GM18870 (cell line): ENCODE data around the gene WDPCP.
"Not testable (repeated sequence)": the region's sequence is repeated elsewhere in the genome, so short reads cannot be mapped to it uniquely, and the experiment has no call there.

Experiments
- ATAC-seq: cut with Tn5 transposase; IDR thresholded peaks from one replicate; pipeline ENCODE4 v1.9.1; 2021; ENCODE audit warnings: moderate library complexity; ENCODE audit not compliant: unreplicated experiment

The WDPCP gene, protein sequence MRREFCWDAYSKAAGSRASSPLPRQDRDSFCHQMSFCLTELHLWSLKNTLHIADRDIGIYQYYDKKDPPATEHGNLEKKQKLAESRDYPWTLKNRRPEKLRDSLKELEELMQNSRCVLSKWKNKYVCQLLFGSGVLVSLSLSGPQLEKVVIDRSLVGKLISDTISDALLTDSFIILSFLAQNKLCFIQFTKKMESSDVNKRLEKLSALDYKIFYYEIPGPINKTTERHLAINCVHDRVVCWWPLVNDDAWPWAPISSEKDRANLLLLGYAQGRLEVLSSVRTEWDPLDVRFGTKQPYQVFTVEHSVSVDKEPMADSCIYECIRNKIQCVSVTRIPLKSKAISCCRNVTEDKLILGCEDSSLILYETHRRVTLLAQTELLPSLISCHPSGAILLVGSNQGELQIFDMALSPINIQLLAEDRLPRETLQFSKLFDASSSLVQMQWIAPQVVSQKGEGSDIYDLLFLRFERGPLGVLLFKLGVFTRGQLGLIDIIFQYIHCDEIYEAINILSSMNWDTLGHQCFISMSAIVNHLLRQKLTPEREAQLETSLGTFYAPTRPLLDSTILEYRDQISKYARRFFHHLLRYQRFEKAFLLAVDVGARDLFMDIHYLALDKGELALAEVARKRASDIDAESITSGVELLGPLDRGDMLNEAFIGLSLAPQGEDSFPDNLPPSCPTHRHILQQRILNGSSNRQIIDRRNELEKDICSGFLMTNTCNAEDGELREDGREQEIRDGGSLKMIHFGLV

DNA sequence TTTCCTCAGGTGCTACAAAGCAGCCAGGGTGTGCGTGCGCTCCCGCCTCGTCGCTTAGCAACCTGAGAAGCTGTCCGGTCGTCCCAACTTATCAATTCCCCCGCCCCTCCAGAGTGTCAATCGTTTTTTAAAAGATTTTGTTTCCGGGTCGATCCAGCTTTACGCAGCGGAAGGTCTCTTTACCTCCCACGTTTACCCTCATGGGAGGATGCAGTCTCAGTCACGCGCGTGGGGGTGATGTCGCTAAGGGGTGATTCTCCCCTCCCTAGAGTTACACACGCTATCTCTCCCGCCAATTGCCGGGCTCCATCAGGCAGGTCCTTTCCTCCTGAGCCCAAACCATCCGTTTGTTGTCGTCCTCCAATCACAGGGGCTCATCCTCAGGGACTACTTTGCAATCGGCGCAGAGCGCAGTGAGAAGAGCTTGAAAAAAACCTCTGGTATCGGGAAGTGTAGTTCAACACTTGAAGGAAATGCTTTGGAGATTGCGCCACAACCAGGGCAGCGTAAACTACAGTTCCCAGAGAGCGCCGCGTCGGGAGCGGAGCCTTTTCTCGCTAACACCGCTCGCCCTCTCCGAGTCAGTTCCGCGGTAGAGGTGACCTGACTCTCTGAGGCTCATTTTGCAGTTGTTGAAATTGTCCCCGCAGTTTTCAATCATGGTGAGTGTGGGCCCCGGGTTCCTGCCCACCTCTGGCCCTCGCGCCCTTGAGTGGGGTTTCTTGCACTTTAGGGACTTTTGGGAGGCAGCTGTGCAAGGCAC, at the start of gene WDPCP, which contains the start of gene MDH1:
WDPCP (minus strand) TSS at position 93 of the 763 bp plus-strand sequence. CDS start 206 bp downstream, outside the sequence.
MDH1 (plus strand) TSS at position 579 of the 763 bp plus-strand sequence; CDS start at position 660, 81 bp downstream.
- peak; percentile 91 for ATAC-seq

DNA sequence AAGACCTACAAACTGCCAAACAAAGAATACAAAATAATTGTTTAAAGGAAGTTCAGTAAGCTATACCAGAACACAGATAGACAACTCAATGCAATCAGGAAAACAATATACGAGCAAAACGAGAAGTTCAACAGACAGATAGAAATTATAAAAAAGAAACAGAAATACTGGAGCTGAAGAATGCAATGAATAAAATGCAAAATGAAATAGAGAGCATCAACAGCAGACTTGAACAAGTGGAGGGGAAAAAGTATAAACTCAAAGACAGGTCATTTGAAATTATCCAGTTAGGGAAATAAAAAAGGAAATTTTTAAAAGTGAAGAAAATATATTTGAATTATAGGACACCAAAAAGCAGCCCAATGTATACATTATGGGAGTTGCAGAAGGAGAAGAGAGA, 44.1 kb upstream of the WDPCP start:
- no peak for ATAC-seq

DNA sequence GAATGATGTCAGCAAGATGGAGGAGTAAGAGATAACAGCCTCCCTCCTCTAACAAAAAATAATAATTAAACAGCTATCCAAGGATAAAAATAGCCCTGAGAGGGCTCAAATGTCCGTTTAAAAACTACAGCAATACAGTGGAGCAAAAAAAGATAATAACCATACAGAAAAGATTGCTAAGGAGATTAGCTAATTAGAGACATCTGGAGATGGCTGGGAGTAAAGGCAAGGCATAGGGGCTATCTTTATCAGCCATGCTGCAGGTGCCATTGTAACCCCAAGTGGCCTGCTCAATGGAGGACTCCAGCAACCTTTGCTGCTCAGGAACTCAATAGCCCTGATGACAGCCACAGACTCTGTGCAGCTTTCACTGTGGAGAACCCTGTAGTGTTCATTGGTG, 43.2 kb upstream of the WDPCP start:
- no peak for ATAC-seq

DNA sequence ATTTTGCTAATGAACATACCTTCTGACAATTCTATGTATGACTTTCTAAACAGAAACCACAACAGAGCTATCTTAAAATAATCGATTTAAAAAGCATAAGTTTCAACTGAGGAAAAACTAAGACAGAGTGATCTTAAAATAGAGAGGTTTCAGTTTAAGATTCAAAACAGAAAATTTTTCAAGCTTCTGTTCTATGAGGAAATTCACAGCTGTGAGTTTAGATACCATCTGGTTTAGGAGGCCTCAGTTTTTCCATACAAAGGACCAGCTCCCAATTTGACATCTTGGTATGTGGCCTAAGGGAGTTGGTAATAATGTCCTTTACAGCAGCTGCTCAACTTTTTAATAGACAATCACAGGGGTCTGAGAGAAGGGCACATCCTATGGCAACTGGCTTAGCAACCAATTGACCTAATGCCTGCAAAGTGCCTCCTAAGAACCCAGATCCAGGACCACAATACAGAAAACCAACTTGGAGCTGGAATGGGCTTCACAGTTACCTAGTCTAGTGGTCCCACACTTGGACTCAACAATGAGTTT, 40.2 kb upstream of the WDPCP start:
- ATAC-seq, result no peak

DNA sequence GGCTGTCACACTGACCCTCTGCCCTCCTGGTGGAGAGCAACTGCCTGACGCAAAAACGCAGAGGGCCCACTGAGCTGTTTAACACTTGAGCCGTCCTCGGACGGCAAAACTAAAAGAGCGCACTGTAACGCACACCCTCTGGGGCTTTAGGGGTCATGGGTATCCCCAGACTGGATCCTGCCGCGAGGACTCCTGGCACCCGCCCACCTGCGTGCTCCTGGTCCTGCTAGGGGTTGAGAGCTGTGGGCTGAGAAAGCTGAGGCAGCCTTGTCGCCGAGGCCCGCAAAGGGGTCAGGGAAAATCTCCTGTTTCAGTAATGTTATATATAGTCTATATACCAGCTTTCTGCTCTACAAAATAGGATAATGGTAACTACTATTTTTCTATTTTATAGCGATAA, 39.6 kb upstream of the WDPCP start:
- no peak for ATAC-seq

DNA sequence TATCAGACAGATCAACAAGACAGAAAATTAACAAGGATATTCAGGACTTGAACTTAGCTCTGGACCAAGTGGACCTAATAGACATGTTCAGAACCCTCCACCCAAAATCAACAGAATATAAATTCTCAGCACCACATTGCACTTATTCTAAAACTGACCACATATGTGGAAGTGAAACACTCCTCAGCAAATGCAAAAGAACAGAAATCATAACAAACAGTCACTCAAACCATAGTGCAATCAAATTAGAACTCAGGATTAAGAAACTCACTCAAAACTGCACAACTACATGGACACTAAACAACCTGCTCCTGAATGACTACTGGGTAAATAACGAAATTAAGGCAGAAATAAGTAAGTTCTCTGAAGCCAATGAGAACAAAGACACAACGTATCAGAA, 35.5 kb upstream of the WDPCP start:
- ATAC-seq, result not testable (repeated sequence)

DNA sequence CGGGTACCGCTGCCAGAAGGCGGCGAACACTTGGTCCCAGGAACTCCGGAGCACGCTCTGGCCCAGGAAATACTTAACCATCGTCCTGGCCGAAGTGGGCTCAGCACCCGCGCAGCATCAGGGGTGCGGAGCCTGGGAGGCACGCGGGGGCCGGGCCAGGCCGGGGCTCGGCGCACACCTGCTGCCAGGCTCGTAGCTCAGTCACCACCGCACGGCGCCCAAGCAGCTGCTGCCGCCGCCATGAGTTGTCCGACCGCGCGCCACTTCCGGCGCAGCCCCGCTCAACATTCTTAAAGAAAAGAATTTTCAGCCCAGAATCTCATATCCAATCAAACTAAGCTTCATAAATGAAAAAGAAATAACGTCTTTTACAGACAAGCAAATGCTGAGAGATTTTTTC, 34.5 kb upstream of the WDPCP start:
- no peak for ATAC-seq

DNA sequence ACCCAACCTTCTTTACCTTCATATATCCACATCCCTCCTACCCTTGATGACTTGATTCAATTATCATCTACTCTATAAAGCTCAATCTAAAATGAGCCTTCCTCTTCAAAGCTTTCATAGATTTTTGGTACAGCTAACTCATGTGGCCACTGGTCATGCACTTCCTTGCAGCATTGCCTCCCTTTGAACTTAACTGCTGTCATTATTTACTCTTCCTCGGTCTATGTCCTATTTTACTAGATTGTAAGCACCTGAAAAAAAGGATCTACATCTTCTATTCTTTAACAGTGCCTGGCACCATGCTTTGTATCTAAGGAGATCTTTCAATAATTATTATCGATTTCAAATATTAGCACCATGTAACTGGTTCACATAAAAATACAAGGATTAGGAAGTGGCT, 31.1 kb upstream of the WDPCP start:
- no peak for ATAC-seq

DNA sequence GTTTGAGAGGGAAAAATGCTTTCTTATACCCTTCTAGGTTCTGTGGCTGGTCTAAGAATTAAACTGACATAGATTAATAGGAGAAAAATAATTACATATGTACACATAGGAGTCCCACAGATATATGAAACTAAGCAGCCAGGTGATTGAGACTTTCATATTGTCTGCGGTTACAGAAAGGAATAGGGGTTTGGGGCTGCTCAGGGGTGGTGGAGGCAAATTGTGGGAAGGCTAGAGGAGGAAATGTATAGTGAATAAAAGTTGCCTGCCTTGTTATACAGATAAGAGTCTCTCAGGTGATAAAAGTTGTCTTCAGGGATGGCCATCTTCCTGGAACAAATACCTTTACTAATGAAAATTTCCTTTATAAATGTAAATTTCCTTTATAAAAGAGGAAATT, 29.1 kb upstream of the WDPCP start:
- ATAC-seq, result no peak

DNA sequence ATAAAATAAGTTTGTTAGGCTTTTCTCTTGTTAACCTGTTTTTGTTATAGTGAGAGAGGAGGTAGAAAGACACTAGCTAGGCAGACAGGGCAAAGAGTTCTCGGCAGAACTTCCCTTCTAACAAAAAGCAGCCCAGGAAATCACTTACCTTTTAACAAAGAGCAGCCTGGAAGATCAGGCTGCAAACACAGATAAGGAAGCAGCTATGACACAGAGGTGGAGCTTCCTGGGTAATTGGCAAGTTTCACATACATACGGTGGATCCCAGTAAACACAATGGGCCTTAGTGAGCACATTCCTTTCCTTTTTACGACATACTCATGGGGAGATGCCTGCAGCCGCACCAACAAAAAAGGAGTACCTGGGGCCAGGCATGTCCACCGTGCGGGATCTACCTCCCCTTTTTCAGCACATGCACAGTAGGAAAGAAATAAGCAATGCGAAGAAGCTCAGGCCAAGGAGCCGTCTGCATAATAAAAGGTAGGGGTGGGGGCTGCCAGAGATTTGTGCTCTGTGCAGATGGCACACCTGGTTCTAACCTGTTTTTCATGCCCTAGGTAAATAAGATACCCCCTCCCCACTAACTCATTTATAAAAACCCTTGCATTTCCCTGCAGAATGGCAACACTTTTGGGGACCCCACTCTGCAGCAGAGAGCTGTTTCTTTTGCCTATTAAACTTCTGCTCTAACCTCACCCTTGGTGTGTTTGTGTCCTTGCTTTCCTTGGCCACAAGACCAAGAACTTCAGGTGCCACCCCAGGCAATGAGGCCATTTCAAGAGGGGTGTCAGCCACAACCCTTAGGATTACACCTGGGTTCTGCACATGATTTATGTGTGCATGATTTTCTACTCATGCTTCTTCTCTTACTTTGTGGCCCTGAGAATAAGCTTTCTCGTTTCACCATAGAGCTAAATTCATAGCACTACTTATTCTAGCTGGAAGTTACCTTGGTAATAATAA, 27.0 kb upstream of the WDPCP start:
- no peak for ATAC-seq

DNA sequence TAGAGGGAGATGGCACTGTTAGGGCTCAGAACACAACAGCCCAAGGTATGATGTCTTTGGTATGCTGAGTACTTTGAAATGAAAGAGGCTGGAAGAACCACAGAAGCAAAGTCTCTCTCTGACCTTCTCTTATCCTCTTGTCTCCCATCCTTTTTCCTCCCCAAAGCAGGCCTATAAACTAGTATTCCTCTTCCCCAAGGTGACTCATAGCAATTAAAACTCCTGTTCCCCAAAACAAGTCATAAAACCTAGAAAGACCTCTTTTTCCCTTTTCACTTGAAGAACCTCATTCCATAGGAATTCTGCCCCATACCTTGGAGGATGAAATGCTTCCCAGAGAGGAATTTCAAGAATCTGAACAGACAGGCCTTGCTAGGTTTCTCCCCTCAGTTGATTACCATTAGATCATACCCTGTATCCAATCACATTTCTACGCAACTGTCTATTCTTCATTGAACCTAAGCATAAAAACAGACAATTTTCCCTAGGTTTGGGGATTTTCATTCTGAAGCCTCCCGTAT, 26.2 kb upstream of the WDPCP start:
- ATAC-seq, result no peak

DNA sequence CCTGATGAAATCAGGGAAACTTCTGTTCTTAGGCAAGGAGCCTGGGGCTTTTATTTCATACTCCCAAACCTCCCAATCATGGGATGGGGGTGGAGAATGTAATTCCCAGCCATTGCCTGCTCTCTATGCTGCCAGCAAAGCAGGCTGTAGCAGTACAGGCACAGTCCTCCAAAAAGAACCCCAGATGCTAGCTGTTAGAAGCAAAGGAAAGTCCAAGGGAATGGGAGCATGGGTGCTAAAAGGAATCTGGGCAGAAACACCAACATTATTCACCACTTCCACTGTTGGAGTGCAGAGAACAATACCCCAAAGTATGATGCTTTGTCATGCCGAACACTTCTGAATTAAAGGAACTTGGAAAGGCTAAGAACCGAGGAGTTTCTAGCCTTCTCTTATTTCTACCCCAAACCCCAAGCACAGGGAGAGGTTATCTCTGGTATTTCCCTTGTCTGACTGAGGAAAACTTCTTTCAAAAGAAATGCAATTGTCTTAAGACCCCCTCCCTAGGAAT, 25.2 kb upstream of the WDPCP start:
- no peak for ATAC-seq

DNA sequence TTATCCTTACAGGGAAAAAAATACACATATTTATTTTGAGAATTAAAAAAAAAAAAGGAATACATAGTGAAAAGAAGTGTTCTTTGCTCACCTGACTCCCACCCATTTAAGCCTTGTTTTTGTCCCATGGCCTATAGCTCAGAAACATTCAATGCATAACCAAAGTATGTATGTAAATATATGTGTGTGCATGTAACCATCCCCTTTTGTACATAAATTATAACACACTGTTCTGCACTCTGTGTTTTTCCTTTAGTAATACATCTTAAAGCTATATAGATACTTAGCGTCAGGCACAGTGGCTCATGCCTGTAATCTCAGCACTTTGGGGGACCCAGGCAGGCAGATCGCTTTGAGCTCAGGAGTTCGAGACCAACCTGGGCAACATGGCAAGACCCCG, 22.2 kb upstream of the WDPCP start:
- no peak for ATAC-seq

DNA sequence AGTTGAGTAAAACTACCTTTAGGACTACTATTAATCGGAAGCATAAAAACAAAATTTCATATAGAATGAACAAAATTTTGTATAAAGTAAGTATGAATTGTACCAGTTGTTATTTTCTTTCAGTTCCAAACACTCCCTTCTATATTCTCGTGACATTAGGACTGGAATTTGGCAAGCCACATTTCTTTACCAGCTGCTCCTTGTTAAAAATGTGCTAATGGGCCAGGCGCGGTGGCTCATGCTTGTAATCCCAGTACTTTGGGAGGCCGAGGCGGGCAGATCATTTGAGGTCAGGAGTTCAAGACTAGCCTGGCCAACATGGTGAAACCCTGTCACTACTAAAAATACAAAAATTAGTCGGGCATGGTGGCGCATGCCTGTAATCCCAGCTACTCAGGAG, 20.6 kb upstream of the WDPCP start:
- not testable (repeated sequence) for ATAC-seq

DNA sequence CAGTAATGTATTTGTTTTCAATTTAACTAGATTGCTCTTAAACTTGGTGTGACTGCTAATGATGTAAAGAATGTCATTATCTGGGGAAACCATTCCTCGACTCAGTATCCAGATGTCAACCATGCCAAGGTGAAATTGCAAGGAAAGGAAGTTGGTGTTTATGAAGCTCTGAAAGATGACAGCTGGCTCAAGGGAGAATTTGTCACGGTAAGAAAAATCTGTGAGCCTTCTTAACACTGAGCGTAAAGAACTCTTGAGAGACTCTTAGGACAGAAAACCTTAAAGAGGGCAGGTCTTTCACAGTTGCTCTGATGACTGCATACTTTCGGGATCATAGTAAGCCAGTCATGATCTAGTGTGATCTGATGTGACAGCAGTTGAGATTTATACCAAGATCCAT, 16.4 kb upstream of the WDPCP start:
- no peak for ATAC-seq

DNA sequence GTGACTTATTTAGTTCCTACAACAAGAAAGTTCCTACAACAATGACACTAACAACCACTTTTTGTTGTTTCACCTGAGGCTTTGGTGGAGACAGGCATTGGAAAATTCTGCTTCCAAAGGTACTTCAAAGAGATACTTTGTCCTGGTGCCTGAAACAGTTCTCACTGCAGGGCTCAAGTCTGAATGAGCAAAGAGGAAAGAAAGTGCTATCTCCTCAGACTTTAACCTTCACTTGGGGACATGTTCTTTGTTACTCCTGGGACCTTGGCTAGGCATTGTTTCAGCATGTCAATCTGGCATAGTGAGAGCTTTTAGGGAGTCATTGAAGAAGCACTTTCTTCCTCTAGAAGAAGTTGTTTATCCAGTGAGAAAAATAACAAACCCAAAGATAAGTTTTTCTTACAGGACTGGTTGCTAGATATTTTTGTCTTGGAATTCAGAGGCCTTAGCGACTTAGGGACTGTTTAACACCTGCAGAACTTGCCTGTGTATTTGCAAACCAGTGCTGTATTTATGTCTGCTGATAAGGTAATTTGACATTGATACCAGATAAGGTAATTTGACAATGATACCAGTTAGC, 12.7 kb upstream of the WDPCP start:
- ATAC-seq, result no peak

DNA sequence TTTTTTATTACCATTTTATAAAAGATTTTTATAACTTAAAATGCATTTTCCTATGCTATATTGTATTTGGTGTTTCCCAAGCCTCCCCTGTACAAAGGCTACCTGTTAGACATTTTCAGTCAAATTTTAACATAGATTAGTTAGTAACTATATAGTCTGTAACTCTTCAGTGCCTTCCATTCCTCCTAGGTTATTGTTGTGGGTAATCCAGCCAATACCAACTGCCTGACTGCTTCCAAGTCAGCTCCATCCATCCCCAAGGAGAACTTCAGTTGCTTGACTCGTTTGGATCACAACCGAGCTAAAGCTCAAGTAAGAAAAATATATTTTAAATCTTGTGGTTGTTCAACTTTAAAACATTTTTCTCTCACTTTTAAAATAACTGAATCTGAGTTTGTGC, 10.7 kb upstream of the WDPCP start:
- ATAC-seq, result no peak

DNA sequence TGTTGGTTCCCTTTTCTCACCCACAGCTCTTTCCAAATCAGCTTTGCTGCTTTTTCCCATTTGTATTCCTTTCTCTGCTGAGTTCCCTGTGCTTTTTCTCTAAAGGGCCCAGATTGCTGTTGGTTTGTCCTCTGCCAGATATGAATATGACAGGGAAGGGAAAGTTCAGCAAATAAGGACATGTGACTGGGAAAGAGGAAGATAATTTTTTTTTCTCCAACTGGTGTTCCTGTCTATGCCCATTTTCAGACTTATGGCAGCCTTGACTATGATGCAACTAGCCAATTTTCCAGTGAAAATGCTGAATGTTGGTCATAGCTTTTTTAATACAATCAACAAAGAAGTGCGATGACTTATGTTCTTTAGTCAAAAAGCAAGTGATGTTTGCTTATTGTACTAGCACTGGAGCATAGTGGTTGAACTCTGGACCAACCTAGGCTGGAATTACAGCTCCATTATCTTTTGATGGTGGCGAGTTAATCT, 8.2 kb upstream of the WDPCP start:
- ATAC-seq, result no peak

DNA sequence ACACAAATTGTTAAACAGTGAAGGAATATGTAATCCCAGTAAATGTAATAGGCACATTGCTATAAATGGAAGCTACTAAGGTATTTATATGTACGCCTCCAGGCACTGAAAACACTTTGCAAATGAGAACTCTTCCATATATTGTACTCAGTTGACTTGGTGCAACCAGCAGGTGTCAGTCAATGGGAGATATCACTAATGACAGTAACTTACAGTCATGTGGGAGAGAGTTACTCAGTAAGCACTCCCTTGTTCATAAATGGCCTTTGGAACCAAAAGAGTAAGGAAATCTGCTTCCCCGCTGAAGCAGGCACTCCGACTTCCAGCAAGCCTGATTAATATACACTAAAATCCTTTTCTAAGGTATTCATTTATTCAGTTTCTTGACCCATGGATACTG, 6.4 kb upstream of the WDPCP start:
- ATAC-seq, result no peak
